A673 (cell line): ENCODE results near the gene ITGA1. TPM values are rescaled to one million over a fixed set of nuclear protein-coding genes. Genes with fewer than 3 reads are reported as not detected.
A peak's percentile ranks its signal among the peaks of the same experiment; 100 is the strongest.

Experiments
- BruUV-seq: library from RNA; stranded (reverse); fragments of 400-500 nt; replicated peaks from 2 replicates; lab custom pipeline; 2021; lab: Mats Ljungman, UMichigan
- CTCF ChIA-PET: fragments of 300-600 bp; sonication (Branson Sonifier 250); formaldehyde crosslinking; loops from one replicate; lab custom pipeline; 2022; ENCODE audit warnings: antibody characterized with exemption; lab: Charles Lee
- POLR2A ChIA-PET: fragments of 300-600 bp; sonication (Branson Sonifier 250); formaldehyde crosslinking; loops from one replicate; lab custom pipeline; 2022; ENCODE audit warnings: antibody characterized with exemption; ENCODE audit not compliant: low non-redundant PET; lab: Charles Lee
- DNase-seq: peaks from one replicate; pipeline ENCODE4 v3.0.0-alpha.2; 2015; ENCODE audit warnings: low spot score
- H3K27ac ChIP-seq: fragments of 200-600 bp; sonication (generic); 2 replicates; pipeline ENCODE4 v1.5.1; 2016; ENCODE audit warnings: mixed run types, low read depth, mild to moderate bottlenecking, mixed read lengths, antibody characterized with exemption, low read length; ENCODE audit not compliant: poor library complexity, severe bottlenecking
- H3K27me3 ChIP-seq: fragments of 200-600 bp; sonication (generic); replicated peaks from 2 replicates; pipeline ENCODE4 v1.6.1; 2017; ENCODE audit warnings: mixed run types, low read depth, mild to moderate bottlenecking, mixed read lengths, antibody characterized with exemption, low read length; ENCODE audit not compliant: insufficient read depth, poor library complexity
- H3K36me3 ChIP-seq: fragments of 200-600 bp; sonication (generic); 2 replicates; pipeline ENCODE4 v1.6.1; 2016; ENCODE audit warnings: mixed run types, mild to moderate bottlenecking, mixed read lengths, antibody characterized with exemption, low read length; ENCODE audit not compliant: insufficient read depth, poor library complexity, severe bottlenecking
- H3K4me1 ChIP-seq: fragments of 200-600 bp; sonication (generic); 2 replicates; pipeline ENCODE4 v1.6.1; 2017; ENCODE audit warnings: mixed run types, mild to moderate bottlenecking, mixed read lengths, antibody characterized with exemption, low read length; ENCODE audit not compliant: insufficient read depth, poor library complexity, severe bottlenecking
- H3K4me3 ChIP-seq: fragments of 200-600 bp; sonication (generic); 2 replicates; pipeline ENCODE4 v1.5.1; 2016; ENCODE audit warnings: low read depth, mixed run types, mild to moderate bottlenecking, mixed read lengths, low read length; ENCODE audit not compliant: poor library complexity, severe bottlenecking
- H3K9me3 ChIP-seq: fragments of 200-600 bp; sonication (generic); 2 replicates; pipeline ENCODE4 v1.6.1; 2016; ENCODE audit warnings: mixed run types, low read depth, mild to moderate bottlenecking, mixed read lengths, antibody characterized with exemption, low read length; ENCODE audit not compliant: poor library complexity, severe bottlenecking
- EZH2 ChIP-seq: fragments of 200-600 bp; sonication (generic); IDR thresholded peaks from 2 replicates; pipeline ENCODE4 v1.6.1; 2017; ENCODE audit warnings: borderline replicate concordance, low read depth, mild to moderate bottlenecking, mixed read lengths, antibody characterized with exemption, low read length; ENCODE audit not compliant: poor library complexity, severe bottlenecking
- intact Hi-C: fragments of 100-400 bp; cut with micrococcal nuclease; formaldehyde crosslinking; loops from one replicate; pipeline ENCODE4 v1.10.0; 2022; ENCODE audit not compliant: unreplicated experiment
- total RNA-seq: library from RNA; stranded (reverse); gene quantifications from 2 replicates; pipeline ENCODE4 v1.2.3, GENCODE V29; 2021
- TF ChIP-seq, protein P1 (sequence below): fragments of 300-800, 200-600 bp; sonication (generic); conservative IDR thresholded peaks from 2 replicates; pipeline ENCODE4 v1.5.1; 2017; ENCODE audit warnings: low read depth, mild to moderate bottlenecking, antibody characterized with exemption, low read length, moderate library complexity, mixed read lengths

The ITGA1 gene
- total RNA-seq, 1 experiment from 2014 or later = 8.1 TPM

DNA sequence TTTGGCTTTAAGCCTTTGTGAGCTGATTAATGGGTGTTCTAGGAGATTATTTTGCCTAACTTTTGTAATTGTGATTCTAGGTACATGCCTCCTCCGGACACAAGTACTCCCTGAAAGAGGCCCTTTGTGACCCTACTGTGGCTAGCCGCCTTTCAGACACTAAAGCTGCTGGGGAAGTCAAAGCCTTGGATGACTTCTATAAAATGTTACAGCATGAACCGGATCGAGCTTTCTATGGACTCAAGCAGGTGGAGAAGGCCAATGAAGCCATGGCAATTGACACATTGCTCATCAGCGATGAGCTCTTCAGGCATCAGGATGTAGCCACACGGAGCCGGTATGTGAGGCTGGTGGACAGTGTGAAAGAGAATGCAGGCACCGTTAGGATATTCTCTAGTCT lies 13.6 kb downstream of the ITGA1 start:
- ChIA-PET CTCF (no interaction called here), POLR2A (no interaction called here)
- Histone ChIP-seq H3K27me3 (no peaks in the 10 kb centered on the region), H3K27ac (peak overlapping the region; percentile 92), H3K9me3 (no peaks in the 10 kb centered on the region), H3K4me3 (peak overlapping the region; percentile 59), H3K4me1 (peaks cover 28% of the 10 kb centered on the region), H3K36me3 (peaks cover 18% of the 10 kb centered on the region)
- no peak for DNase-seq
- intact Hi-C loops = loop anchor here (2.0 kb wide), 1 partner anchor 39 kb away; no protein-coding TSS in a partner anchor
- TF ChIP-seq, protein P1, sequence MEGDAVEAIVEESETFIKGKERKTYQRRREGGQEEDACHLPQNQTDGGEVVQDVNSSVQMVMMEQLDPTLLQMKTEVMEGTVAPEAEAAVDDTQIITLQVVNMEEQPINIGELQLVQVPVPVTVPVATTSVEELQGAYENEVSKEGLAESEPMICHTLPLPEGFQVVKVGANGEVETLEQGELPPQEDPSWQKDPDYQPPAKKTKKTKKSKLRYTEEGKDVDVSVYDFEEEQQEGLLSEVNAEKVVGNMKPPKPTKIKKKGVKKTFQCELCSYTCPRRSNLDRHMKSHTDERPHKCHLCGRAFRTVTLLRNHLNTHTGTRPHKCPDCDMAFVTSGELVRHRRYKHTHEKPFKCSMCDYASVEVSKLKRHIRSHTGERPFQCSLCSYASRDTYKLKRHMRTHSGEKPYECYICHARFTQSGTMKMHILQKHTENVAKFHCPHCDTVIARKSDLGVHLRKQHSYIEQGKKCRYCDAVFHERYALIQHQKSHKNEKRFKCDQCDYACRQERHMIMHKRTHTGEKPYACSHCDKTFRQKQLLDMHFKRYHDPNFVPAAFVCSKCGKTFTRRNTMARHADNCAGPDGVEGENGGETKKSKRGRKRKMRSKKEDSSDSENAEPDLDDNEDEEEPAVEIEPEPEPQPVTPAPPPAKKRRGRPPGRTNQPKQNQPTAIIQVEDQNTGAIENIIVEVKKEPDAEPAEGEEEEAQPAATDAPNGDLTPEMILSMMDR = no peak
- TF ChIP-seq EZH2 = no peak
- TSS peak; percentile 49 for BruUV-seq

DNA sequence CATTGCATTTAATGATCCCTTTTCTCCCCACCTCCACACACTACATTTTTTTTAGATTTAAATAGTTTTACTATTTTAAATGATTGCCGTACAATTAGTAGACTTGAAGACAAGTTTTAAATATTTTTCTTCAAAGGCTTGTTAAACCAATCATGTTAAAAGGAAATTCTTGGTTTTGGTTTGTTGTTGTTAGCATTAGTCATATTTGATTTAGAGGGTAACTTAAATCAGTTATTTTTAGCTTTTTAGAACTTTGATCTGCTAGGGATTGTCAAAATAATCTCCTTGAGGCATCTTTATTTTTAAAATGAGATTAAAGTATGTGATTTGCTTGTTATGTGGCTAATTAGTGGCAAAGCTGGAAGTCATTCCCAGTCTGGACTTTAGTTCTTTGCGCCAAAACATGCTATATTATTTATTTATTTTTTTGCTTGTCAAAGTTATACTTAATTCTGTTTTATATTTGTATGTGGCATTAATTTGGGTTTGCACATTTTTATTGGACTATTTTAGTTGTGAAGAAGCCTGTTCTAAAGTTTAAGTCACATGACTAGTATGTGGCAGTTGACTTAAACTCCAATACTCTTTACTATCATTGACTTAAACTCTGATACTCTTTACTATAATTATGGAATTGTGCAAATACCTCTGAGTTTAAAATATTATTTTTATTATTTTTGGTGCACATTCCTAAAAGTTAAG lies 14.7 kb downstream of the ITGA1 start:
- Histone ChIP-seq H3K4me3 (peak overlapping the region; percentile 59), H3K4me1 (peaks cover 28% of the 10 kb centered on the region), H3K9me3 (no peaks in the 10 kb centered on the region), H3K27ac (peak overlapping the region; percentile 32), H3K27me3 (no peaks in the 10 kb centered on the region), H3K36me3 (peaks cover 18% of the 10 kb centered on the region)
- no peak for DNase-seq
- no TSS peak for BruUV-seq
- ChIA-PET POLR2A (no interaction called here), CTCF (no interaction called here)
- intact Hi-C loops = no loop called here
- TF ChIP-seq, protein P1 = no peak
- no peak for TF ChIP-seq EZH2

GRCh38 chr5:52802974-52803336 lies 15.2 kb downstream of the ITGA1 start:
- TF ChIP-seq EZH2 = no peak
- TF ChIP-seq, protein P1 = no peak
- H3K9me3 ChIP-seq = no peaks in the 10 kb centered on the region
- H3K27me3 ChIP-seq = no peaks in the 10 kb centered on the region

More at GRCh38 chr5:52802974-52803336, 15.2 kb downstream of the ITGA1 start:
- ChIA-PET CTCF (no interaction called here), POLR2A (interaction anchor here (0.6 kb wide), 1 partner anchor 19 kb away, joined by 4 read pairs; no protein-coding TSS in a partner anchor)
- Histone ChIP-seq H3K36me3 (peaks cover 18% of the 10 kb centered on the region), H3K27ac (no peak overlapping the region), H3K4me3 (peak overlapping the region; percentile 59), H3K4me1 (peaks cover 28% of the 10 kb centered on the region)
- intact Hi-C loops = no loop called here
- no TSS peak for BruUV-seq
- no peak for DNase-seq
